Stimulated activated CD4-positive, alpha-beta T cell treated with anti-CD3 and anti-CD28 coated beads, TNF-alpha, amount 100 ng/mL, for 1 hour (primary cell): Measurements from ENCODE around the gene SULF2.

Source experiments
- DNase-seq, 3 donors: peaks; one replicate each; pipeline ENCODE4 v3.0.0-alpha.2; 2020; ENCODE audit warnings: low read depth in 3 of 3, low spot score in 1 of 3

Gene SULF2

GRCh38 chr20:47672886-47673670 lies 112.2 kb downstream of the SULF2 start:
- DNase-seq, result no peak

DNA sequence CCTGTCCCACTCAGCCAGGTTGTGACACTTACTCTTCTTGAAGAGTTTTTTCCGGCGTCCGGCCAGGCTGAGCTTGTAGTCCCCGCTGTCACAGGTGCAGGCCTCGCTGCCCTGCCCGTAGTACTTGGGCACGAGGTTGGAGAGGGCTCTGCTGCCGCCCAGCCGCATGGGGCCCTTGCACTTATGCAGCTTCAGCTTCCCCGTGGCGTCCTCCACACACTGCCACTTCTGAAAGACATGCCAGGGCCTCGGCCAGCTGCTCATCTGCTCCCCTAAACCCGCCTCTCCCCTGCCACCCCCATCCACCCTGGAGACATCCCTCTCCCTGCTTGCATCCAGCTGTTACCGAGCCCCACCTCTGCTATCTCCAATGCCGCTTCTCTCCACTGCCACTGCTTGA lies 113.1 kb downstream of the SULF2 start:
- DNase-seq, result no peak

DNA sequence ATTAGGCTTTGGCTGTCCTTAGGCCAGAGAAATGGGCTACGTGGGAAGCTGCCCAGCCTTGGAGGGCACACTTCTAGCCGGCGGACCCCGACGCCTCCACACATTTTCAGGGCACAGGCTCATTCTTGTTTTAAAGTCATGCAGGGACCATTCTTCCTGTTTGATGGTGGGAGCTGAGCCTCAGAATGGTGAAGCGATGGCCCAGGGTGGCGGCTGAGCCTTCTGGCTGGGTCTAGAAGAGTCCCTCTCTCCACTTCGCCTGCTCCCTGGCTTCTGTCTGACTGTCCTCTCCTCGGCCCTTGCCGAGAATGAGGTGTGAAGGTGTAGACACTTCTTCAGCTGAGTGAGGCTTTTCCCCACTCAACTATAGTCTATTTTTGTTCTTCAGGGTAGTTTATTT lies 114.4 kb downstream of the SULF2 start:
- no peak for DNase-seq

DNA sequence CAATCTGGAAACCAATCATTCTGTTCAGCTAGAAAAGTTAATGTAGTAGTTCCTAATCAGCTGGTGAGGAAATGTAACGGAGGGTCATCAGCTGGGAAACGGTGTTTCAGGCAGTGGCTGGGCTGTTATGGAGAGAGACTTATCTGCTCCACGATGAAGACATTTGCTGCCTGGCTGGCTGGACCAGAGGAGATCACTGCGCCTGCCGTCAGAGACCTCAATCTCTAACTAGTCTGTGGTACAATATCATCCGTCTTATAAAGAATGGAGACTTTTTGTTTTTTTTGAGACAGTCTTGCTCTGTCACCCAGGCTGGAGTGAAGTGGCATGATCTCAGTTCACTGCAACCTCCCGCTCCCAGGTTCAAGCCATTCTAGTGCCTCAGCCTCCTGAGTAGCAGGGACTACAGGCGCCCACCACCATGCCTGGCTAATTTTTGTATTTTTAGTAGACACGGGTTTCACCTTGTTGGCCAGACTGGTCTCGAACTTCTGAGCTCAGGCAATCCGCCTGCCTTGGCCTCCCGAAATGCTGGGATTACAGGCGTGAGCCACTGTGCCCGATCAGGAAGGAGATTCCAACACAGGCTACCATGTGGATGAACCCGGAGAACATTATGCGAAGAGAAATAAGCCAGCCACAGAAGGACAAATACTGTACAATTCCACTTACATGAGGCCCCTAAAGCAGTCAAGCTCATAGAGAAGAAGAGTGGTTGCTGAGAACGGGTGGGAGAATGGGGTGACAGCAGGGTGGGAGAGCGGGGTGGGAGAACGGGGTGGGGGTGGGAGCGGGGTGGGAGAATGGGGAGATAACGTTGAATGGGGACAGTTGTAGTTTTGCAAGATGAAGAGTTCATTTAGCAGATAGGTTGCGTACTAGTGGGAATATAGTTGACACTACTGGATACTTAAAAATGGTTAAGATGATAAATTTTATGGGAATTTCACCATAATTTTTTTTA lies 115.1 kb downstream of the SULF2 start:
- no peak for DNase-seq

GRCh38 chr20:47669489-47669888 lies 115.8 kb downstream of the SULF2 start:
- DNase-seq, result no peak

DNA sequence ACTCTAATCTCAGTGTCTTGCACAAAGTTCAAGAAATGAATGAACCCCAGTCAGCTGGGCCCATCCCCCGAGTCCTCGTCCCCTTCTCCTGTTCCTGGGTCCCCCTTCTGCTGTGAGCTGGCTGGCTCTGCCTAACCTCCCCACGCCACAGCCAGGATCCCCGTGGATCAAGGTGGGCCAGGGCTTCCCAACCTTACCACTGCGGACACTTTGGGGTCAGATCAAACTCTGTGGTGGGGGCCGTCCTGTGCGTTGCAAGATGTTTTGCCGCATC lies 116.2 kb downstream of the SULF2 start:
- DNase-seq, result no peak

GRCh38 chr20:47668313-47669151 lies 116.7 kb downstream of the SULF2 start:
- no peak for DNase-seq

DNA sequence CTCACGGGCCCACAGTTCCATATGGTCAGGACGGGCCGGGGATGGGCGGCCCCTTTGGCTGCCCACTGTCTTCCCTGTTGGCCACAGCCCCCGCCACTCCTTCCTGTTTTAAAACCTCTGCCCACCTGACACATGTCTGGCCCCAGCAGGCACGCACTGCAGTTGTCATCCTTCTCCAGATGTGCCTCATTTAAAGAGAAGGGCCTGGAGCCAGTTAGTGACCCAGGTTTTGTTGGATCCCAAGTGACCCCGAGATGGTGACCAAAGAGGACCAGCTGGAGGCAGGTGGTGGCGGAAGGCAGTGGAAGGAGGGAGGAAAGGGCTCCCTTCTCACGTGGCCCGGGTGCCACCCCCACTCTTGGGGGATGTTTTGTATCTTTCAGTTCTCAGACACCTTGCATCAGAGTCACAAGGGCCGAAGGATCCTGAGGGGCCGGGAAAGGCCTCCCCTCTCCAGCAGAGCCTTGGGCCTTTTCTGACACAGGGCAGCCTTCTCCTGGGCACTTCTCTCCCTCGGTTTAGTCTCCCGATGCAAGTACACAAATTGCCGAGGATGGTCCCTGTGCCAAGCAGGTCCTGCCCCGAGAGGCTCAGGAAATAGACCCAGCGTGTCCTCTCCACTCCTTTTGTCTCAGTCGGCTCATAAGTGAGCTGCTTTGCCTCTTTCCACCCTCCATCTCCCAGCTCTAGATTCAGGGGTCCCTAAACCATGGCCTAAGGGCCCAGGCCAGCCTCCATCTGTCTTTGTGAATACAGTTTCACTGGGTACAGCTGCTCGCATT lies 117.6 kb downstream of the SULF2 start:
- DNase-seq, result no peak

- DNase-seq, result no peak
These were observed 118.2 kb downstream of the SULF2 start for GRCh38 chr20:47667086-47667485.

GRCh38 chr20:47666304-47666703 lies 119.0 kb downstream of the SULF2 start:
- DNase-seq, result no peak

- no peak for DNase-seq
These were observed 119.9 kb downstream of the SULF2 start for GRCh38 chr20:47665221-47665991.

GRCh38 chr20:47664744-47665143 lies 120.5 kb downstream of the SULF2 start:
- DNase-seq, result no peak

DNA sequence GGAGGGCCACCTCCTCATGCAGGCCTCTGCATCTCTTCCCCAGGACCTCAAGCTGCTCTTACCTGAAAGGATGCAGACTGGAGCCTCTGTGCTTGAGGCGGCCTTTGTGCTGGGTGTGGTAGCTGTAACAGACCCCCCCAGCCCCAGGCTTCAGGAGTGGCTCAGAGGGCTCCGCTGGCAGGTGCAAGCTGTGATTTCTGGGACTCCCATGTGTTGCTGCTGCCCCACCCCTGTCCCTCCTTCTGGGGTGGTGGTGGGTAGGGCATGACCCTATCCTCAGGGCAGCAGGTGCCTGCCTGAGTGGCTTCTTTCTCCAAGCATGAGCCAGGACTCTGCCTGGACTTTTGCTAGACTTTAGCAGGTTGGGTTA lies 121.2 kb downstream of the SULF2 start:
- no peak for DNase-seq

- peak; percentile 26 to 62 (median 37) for DNase-seq
These were observed 121.8 kb downstream of the SULF2 start for GRCh38 chr20:47663354-47664067.

- DNase-seq, result no peak
These were observed 122.6 kb downstream of the SULF2 start for GRCh38 chr20:47662483-47663353.

GRCh38 chr20:47661714-47662113 lies 123.6 kb downstream of the SULF2 start:
- DNase-seq, result no peak

DNA sequence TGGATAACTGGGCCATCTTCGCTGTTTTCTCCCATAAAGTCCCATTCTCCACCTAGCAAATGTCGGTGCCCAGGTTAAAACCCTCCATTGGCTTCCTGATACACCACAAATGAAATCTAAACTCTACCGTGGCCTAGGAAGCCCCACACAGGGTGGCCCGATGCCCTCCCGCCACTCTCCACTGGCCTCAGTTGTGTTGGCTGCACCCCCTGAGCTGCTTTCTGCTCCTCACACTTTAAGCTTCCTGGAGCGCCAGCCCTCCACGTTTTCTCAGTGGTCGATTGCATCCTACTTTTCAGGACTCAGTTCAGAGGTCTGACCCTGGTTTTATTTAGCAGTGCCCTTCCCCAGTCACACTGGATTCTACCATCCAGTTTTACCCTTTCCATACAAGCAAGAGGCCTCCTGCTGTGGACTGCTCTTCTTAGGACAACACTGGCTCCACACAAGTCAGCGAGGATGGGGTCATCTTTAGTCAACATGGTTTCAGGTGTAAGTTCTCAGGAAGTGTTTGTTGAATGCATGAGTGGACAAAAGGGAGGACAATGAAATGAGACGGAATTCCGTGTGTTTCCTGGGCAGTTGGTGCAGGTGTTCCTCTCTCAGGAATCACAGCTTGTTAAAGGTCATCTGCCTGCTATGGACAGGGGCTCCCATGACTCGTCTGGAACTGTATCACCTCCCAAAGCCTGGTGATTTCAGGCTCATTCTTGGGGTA lies 124.1 kb downstream of the SULF2 start:
- no peak for DNase-seq

GRCh38 chr20:47660602-47660905 lies 124.7 kb downstream of the SULF2 start:
- DNase-seq, result no peak
